Right ventricle myocardium superior (tissue), 1 donor: Measurements from ENCODE around the gene EIF1AD. TPM values are rescaled to one million over a fixed set of nuclear protein-coding genes. Genes with fewer than 3 reads are reported as not detected.
"Not testable (repeated sequence)": the region's sequence is repeated elsewhere in the genome, so short reads cannot be mapped to it uniquely, and the experiment has no call there.

ENCODE experiments used
- ATAC-seq: fragments of 200-7000 bp; cut with Tn5 transposase; one replicate; pipeline ENCODE4 v1.9.1; 2020; ENCODE audit warnings: mild to moderate bottlenecking; ENCODE audit not compliant: poor library complexity
- DNase-seq: peaks from one replicate; pipeline ENCODE4 v3.0.0-alpha.2; 2020
- intact Hi-C: fragments of 100-400 bp; cut with DNase I; formaldehyde crosslinking; loops from one replicate; pipeline ENCODE4 v1.11.2; 2022
- total RNA-seq: library from RNA; stranded (reverse); fragmentation: NEBNext Ultra II Directional; extraction: Animal tissue kit (Norgen Biotek cat#: 25700); gene quantifications from one replicate; pipeline ENCODE4 v1.2.1, GENCODE V29; 2021
- donor health status: DM: no; HTN: yes; CAD: no; lungs with severe emphysema.

EIF1AD gene
- total RNA-seq, 1 donor from 2014 or later = 20.1 TPM

DNA sequence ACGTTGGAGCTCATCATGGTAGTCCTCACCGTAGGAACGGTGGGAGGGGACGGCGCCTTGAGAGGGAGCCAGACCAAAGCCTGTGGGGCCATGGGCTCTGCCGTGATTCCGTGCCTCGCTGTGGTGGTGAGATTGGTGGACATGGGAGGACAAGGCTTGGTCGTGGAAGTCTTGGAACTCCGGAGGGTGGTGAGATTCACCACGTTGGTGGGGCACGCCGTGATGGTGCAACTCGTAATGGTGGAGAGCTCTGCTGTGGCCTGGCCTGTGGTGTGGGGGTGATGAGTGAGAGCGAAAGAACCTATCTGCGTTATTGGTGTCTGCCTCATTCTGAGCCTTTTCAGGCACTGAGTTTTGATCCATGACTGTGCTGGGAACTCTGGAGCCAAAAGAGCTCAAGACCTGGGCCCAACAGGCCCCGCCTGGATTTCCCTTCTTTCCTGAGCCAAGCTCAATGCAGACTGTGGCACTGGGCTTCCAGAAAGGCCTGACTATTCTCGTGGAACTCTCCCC, 24.1 kb upstream of the EIF1AD start, which contains the start of gene CATSPER1:
Gene CATSPER1 (minus strand): TSS at position 463 of the 513 bp plus-strand sequence. CDS start 100 bp downstream, at position 363.
- ATAC-seq (no peak), DNase-seq (no peak)
- intact Hi-C loops = no loop called here

DNA sequence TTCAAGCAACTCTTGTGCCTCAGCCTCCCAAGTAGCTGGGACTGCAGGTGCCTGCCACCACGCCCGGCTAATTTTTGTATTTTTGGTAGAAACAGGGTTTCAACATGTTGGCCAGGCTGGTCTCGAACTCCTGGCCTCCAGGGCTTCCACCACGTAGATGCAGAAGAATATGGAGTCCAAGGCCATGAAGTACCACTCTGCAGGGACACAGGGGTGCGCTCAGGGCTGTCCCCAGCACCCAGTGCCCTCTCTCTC, 21.2 kb upstream of the EIF1AD start:
- DNase-seq, ATAC-seq, intact Hi-C loops: not testable (repeated sequence)

DNA sequence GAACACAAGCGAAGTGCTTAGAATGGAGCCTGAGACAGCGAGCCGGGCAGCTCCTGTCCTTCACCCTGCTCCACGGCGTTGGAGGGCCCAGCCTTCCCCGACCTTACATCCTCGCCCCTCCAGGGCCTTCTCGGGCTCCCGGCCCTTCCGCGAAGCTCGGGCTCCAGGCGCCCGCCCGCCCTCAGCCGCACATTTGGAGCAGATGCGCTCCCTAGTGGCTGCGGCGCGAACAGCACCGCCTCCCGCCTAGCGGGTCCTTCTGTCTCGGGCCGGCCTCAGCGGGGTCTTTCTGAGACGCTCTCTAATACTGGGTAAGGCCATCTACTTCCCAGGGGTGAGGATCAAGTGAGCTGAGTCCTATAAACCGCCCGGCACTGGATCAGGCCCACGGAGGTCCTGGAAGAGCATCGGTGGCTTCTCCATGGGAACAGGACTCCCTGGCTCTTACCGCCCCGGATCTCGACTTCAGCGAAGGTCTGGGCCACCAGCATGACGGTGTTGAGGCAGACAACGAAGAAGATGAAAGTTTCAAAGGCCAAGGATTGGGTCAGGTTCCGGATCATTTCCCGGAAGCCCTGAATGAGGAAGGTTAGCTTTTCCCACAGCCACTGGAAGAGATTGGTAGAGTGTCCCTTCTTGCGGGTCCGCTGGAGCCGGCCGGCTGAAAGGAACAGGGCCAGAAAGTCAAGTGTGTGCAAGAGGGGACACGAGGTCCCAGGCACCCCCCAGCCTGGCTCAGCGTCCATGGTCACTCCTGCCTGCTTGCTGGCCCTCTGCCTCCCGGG, 20.6 kb upstream of the EIF1AD start:
- peak; percentile 88 for ATAC-seq

DNA sequence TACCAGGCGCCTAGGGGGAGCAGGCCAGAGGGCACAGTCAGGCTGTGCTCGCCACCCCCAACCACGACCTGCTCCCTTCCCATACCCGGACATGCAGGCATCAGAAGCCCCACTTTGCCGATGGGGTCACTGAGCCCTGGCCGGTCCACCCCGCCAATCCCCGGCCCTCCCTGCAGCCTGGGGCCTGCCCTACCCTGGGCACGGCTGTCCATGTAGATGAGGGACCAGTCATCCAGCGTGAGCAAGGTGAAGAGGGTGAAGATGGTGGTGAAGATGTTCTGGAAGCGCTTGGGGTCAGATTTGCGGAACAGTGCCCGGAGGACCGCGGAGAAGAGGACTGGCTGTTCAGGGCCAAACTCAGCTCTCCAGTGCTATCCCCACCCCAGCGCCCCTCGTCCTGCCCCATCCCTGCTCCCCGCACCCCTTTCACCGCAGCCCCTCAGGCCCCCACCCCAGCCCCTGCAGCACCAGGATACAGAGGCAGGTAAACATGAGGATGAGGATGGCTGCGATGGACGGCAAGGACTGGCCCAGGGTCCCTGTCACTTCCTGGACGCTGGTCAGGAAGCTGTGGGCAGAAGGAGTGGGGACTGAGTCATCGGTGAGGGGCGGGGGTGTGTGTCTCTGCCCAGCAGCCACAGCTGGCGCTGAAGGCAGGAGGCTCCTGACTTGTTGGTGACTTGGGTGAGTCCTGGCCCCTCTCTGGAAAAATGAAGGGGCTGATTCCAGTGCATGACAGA, 18.8 kb upstream of the EIF1AD start:
- intact Hi-C loops = no loop called here
- peak; percentile 61 for DNase-seq
- ATAC-seq = peak; percentile 23

More for the DNA sequence above, 20.6 kb upstream of the EIF1AD start:
- intact Hi-C loops = no loop called here
- DNase-seq = peak; percentile 88

DNA sequence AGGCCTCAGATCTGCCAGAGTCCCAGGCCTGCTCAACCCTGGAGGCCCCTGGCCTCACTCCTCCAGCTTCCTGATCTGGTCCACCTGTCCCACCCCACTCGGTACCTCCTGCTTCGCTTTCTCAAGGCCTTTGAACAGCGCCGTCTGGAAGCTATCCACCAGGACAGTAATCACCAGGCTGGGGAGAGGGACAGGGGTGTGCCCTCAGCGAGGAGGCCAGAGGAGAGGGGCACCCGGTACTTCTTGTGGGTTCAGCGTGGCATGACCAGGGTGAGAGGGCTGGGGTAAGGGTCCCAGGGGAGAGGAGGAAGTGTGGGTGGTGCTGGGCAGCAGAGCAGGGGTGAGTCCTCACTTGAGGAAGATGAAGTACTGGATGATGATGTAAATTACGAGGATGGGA, 18.3 kb upstream of the EIF1AD start:
- ATAC-seq = no peak
- no peak for DNase-seq
- intact Hi-C loops = no loop called here

DNA sequence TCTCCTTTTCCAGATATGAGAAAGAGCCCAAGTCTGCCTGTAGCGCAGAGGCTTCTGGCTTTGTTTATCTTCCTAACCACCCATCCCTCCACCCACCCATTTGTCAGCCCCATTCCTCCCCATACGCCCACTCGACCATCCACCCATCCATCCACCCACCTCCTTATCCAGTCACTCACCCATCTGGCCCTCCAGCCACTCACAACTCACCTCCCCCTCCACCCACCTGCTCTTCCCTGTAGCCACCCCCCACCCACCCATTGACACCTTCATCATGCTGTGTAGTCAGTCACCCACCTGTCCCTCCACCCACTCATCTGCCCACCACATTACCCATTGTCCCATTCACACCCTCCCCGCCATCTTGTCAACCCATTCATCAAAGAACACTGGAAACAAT, 15.4 kb upstream of the EIF1AD start:
- DNase-seq (no peak), ATAC-seq (no peak)
- intact Hi-C loops = no loop called here

DNA sequence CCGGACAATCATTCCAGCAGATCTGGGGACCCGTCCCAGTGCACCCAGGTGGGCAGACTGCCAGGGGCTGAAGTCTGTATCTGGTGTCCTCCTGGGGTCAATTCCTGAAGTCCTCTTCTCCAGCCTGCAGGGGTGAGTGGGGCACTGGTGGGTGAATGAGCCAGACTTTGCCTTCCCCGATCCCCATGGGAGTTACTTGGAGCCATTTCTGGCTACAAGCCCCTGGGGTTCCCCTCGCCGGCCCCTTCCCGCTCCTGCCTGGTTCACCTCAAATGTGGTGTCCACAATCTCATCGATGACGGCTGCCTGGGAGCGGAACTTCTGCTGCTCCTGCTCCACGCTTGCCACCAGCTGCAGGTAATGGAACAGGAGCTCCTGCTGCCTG, 14.8 kb upstream of the EIF1AD start:
- DNase-seq = no peak
- intact Hi-C loops = no loop called here
- ATAC-seq = no peak

DNA sequence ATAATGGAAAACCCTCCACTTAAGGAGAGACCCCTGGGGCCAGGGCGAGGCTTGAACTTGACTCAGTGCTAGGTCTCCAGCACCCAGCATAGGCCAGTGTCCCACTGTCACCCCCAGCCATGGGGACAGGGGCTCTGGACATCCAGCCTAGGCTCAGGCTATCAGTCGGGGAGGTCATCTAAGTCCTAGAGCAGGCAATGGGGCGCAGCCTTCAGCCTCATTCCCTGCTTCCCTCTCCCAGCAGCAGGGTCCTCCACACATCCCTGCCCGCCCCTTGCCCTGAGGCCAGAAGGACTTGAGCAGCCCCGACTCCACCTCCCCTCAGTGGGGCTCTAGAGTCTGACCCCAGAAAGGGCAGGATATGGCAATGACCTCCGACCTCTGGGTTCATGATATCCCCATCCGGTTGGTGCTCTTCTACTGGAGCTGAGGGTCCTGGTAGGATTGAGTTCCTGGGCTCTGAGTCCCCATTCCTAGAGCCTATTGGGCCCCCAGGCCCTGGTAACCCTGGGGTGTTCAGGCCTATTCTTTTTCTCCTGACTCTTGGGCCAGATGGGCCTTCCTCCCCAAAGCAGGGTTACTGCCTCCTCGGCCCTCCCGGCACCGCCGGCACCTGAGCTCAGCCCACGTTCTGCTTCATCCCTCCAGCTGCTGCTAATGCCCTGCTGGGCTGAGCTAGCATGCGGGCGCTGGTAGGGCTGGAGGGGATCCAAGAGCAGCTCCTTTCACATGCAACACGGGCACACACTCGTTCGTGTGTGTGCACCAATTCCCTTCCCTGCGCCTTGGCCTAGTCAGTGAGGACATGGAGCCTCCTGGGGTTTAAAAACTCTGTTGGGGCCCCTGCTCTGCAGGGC, 14.2 kb upstream of the EIF1AD start:
- ATAC-seq (peak; percentile 7), DNase-seq (no peak)
- intact Hi-C loops = no loop called here

DNA sequence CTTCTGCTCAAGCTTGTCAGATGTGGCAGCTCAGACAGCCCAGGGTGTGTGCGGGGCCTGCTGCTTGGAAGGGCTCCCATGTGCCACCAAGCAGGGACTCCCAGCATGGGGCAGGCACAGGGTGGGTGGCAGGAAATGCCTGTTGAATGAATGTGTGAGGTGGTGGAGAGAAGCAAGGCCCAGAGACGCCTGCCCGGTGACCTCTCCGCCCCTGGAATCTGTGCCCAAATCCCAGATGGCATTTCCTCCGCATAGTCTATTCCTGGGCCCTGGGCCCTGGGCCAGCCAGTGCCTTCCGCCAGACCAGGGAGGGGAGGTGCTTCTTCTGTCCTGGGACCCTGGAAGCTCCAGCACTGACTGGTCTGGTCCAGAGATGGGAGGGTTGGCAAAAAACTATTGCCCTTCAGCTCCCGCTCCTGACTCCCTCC, 13.5 kb upstream of the EIF1AD start:
- ATAC-seq (peak; percentile 78), DNase-seq (peak; percentile 62)
- intact Hi-C loops = no loop called here

DNA sequence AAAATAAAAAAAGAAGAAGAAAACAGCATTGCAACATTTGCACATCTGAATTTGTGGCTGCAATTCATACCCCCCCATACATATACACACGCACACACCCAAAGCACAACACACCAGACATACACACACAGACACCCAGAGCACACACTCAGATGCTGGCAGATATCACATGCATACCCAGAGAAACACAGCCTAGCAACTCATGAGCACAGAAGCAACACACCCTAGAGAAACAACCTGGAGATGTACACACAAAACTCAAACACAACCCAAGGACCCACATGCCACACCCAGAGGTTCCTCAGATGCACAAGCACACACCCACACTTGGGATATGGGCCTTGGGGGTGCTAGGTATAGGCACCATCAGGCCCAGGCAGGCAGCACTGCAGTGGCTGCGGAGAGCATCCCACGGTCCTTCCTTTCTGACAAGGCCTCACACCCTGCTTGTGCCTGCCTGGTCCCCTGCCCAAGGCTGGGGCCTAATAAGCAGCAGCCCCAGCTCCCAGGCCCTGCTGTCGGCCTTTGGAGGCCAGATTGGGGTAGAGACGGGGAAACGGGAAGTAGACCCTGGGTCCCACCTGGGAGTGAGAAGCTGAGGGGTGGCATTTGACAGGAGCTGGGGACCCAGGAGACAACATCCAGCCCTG, 13.0 kb upstream of the EIF1AD start:
- ATAC-seq = no peak

DNA sequence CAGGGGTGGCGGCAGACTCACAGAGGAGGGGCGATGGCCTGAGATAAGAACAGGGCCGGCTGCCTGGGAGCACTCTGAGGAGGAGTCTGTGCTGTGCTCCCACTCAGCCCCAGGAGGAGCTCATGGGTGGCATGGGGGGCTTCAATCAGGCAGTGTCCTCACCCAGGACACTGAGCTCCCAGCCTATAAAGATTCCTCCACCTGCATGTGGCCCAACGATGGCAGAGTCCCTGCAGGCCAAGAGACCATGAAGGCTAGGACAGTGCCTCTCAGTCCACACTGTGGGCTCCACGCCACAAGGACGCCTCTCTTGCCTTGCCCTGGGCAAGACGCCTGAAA, 11.8 kb upstream of the EIF1AD start:
- DNase-seq = no peak
- intact Hi-C loops = no loop called here
- ATAC-seq = no peak

More for the DNA sequence above, 13.0 kb upstream of the EIF1AD start:
- no peak for DNase-seq
- intact Hi-C loops = no loop called here

DNA sequence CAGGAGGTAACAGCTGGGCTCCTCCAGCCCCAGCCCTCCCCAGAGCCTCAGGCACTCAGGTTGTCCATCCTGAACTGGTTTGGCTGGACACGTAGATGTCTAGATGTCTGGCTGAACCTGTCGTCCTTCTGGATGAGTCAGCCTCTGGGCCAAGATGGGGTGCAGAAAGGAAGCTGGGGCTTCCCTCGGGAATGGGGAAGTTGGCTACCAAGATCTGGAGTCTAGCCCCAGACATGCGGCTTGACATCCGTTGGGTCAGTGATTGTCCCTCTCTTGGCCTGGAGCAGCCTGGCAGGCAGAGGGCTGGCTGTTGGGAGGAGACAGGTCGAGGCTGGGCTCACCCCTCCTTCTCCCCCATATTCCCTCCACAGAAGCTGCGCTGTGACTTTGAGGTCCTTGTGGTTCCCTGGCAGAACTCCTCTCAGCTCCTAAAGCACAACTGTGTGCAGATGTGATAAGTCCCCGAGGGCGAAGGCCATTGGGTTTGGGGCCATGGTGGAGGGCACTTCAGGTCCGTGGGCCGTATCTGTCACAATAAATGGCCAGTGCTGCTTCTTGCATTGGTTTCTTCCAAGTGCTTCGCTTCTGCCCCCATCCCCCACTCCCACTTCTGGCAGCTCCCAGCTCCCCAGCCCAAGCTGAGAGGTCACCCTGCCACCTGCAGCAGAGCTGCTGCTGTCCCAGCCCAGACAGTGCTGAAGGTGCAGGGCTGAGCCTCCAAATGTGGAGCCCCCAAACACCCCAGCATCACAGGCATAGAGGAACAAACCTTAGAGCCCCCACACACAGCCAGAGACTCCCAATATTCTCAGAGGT, 11.2 kb upstream of the EIF1AD start:
- intact Hi-C loops = no loop called here
- ATAC-seq = no peak
- DNase-seq = no peak

DNA sequence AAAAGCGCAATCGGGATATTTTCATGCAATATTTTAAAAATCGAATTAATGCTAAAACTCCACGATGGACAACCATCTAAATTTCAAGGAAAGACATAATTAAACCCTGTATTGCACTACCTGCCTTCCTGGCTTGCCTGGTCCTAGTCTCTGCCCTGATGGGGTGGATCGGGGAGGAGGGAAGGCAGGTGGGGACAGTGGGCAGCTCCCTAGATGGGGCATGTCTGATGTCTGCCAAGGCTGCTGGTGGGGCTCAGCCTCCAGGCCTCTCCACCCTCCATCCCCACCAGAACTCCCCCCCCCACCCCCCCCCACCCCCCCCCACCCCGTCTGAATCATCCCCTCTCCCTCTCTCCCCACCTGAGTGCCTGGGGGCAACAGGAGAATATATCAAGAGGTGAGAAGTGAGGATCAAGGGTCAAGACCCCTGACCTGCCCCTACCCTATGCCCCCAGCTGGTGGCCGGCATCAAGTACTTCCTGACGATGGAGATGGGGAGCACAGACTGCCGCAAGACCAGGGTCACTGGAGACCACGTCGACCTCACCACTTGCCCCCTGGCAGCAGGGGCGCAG, 10.5 kb upstream of the EIF1AD start:
- ATAC-seq (no peak), DNase-seq (no peak)
- intact Hi-C loops = no loop called here

DNA sequence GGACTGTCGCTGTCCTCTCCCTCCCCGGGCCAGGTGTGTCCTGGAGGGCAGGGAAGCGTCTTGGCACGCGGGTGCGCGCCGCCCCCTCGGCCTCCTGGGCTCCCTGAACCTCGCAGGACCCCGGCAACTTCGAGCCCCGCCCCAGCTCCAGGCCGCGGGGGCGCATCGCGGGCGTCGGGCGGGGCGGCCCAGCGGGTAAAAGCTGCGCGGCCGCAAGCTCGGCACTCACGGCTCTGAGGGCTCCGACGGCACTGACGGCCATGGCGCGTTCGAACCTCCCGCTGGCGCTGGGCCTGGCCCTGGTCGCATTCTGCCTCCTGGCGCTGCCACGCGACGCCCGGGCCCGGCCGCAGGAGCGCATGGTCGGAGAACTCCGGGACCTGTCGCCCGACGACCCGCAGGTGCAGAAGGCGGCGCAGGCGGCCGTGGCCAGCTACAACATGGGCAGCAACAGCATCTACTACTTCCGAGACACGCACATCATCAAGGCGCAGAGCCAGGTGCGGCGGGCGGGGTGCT, 9.9 kb upstream of the EIF1AD start, which contains the start of gene CST6:
Gene CST6 (plus strand): TSS at position 224 of the 519 bp plus-strand sequence. CDS start 37 bp downstream, at position 261.
- DNase-seq = no peak
- intact Hi-C loops = no loop called here
- ATAC-seq = no peak

DNA sequence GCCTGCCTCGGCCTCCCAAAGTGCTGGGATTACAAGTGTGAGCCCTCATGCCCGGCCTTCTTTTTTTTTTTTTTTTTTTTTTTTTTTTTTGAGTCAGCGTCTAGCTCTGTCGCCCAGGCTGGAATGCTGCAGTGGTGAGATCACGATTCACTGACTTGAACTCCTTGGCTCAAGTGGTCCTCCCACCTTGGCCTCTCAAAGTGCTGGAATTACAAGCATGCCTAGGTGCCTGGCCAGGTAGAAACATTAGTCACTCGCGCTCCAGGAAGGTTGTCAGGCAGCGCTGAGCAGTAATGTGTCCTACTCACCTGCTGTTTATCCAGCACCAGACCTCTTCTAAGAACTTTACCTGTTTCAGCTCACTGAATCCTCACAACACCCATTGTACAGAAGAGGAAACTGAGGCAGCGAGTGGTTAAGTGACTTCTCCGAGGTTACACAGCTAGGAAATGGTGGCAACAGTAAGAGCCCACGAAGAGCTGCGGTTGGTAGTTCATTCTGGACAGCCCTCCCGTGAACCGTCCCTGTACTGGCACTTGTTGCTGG, 9.4 kb upstream of the EIF1AD start:
- intact Hi-C loops = no loop called here
- no peak for ATAC-seq
- no peak for DNase-seq

DNA sequence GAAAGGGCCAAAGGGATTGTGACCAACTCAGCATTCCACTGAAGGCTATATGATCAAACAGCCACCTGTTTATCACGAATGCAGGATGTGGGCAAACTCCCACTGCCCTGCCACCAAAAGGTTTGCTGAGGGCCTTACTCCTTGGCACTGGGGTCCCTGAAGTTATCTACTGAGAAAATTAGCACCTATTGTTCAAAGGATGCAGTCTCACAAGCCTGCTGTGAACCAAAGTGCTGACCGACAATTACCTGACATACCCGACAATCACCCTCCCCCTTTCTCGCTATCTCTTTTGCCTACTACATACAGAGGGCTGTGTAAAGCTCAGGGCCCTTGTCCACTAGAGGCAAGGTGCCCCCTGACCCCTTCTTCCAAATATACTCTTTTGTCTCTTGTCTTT, 8.1 kb upstream of the EIF1AD start:
- ATAC-seq, DNase-seq, intact Hi-C loops: not testable (repeated sequence)

DNA sequence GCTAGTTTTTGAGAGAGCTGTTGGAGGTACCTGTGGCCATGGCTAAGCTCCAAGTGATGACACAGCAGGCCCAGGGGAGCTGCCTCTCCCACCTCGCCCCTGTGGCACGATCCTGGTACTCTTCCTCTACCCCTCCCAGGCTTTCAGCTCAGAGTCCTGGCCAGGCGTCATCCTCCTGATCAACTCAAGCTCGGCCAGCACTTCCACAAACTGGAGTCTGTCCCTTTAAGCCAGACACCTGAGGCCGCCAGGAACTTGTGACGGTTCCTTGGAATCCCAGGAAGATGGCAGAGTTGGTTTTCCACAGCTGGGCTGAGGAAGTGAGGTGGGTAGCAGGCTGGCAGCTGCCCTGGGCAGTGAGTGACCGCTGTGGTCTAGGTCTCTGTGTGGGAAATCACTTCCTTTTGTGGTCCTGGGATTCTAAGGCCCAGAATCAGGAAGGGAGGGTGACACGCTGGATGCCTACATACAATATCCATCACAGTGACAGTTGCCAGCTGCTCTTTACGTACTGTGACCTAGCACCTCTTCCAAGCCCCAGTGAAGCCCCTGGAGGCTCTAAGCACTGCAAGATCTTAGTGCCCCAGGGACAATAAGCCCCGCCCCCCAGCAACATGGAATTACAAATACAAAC, 6.6 kb upstream of the EIF1AD start:
- DNase-seq (no peak), ATAC-seq (no peak)
- intact Hi-C loops = no loop called here
